SU-DHL-6 (cell line): ENCODE data around the gene RAB3C.

Source experiments
- EZH2phosphoT487 ChIP-seq: fragments of 200-600 bp; sonication (generic), shearing (Covaris generic); conservative IDR thresholded peaks from 2 replicates; pipeline ENCODE4 v1.6.1; 2018; ENCODE audit warnings: mild to moderate bottlenecking, antibody characterized with exemption, low read length, moderate library complexity, mixed read lengths
- TF ChIP-seq, protein P1 (sequence below): fragments of 200-600 bp; sonication (generic); IDR thresholded peaks from one replicate; pipeline ENCODE4 v1.5.1; 2017; ENCODE audit warnings: antibody characterized with exemption, mild to moderate bottlenecking, low read length, moderate library complexity; ENCODE audit not compliant: insufficient read depth, poor library complexity, severe bottlenecking

DNA sequence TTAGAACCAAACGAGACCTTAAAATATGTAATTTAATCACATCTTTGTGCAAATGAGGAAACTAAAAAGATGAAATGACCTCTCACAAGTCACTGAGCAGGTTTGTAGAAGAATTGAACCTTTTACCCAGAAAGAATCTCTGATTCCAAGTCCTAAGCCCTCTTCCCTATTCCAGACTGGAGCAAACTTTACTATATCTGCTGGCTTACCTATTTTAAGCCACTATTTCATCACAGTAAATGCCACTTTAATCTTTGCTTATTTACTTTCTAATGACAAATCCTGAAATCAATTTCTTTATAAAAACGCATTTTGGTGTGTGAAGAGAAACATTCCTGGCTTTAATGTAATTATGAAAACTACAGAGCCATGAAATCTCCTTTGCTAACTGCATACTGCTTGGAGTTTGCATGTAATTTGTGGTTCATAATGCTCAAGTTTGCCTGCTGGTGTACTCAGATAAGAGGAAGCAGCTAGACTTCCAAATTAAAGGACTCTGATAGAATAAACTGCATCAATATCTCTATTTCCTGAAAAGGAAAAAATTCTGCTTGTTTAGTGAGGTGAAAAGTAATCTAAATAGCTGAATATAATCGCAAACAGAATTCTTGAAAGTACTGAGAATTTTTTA lies 121.2 kb downstream of the RAB3C start:
- TF ChIP-seq, protein P1, sequence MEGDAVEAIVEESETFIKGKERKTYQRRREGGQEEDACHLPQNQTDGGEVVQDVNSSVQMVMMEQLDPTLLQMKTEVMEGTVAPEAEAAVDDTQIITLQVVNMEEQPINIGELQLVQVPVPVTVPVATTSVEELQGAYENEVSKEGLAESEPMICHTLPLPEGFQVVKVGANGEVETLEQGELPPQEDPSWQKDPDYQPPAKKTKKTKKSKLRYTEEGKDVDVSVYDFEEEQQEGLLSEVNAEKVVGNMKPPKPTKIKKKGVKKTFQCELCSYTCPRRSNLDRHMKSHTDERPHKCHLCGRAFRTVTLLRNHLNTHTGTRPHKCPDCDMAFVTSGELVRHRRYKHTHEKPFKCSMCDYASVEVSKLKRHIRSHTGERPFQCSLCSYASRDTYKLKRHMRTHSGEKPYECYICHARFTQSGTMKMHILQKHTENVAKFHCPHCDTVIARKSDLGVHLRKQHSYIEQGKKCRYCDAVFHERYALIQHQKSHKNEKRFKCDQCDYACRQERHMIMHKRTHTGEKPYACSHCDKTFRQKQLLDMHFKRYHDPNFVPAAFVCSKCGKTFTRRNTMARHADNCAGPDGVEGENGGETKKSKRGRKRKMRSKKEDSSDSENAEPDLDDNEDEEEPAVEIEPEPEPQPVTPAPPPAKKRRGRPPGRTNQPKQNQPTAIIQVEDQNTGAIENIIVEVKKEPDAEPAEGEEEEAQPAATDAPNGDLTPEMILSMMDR: no peak
- TF ChIP-seq EZH2phosphoT487: no peak
